Neuronal stem cell (in vitro differentiated cells): ENCODE measurements around the gene OAS3.
A peak's percentile ranks its signal among the peaks of the same experiment; 100 is the strongest.

Source experiments
- DNase-seq: peaks from one replicate; pipeline ENCODE4 v3.0.0-alpha.2; 2013; ENCODE audit warnings: low spot score
- H2AFZ ChIP-seq: one replicate; pipeline ENCODE4 v1.6.1; 2013; ENCODE audit warnings: mild to moderate bottlenecking, low read length, inconsistent platforms
- H2AK5ac ChIP-seq: 2 replicates; pipeline ENCODE4 v1.6.1; 2013; ENCODE audit warnings: low read depth, mild to moderate bottlenecking, inconsistent platforms, low read length, moderate library complexity, mixed read lengths
- H2BK120ac ChIP-seq: 2 replicates; pipeline ENCODE4 v1.6.1; 2013; ENCODE audit warnings: low read depth, mild to moderate bottlenecking, inconsistent platforms, low read length, moderate library complexity, mixed read lengths
- H2BK12ac ChIP-seq: one replicate; pipeline ENCODE4 v1.6.1; 2013; ENCODE audit warnings: low read length, inconsistent platforms
- H2BK15ac ChIP-seq: 2 replicates; pipeline ENCODE4 v1.6.1; 2013; ENCODE audit warnings: mild to moderate bottlenecking, low read length, inconsistent platforms, mixed read lengths
- H2BK5ac ChIP-seq: one replicate; pipeline ENCODE4 v1.6.1; 2013; ENCODE audit warnings: inconsistent platforms, mild to moderate bottlenecking, low read length, moderate library complexity
- H3K14ac ChIP-seq: one replicate; pipeline ENCODE4 v1.6.1; 2013; ENCODE audit warnings: low read length, inconsistent platforms
- H3K18ac ChIP-seq: 2 replicates; pipeline ENCODE4 v1.6.1; 2013; ENCODE audit warnings: low read length, inconsistent platforms
- H3K23ac ChIP-seq: 2 replicates; pipeline ENCODE4 v1.6.1; 2013; ENCODE audit warnings: low read depth, mild to moderate bottlenecking, mixed read lengths, low read length, inconsistent platforms; ENCODE audit not compliant: poor library complexity
- H3K27ac ChIP-seq: replicated peaks from 3 replicates; pipeline ENCODE4 v1.5.1; 2013; ENCODE audit warnings: low read length, inconsistent platforms
- H3K27me3 ChIP-seq, 3 experiments: 2 replicates each; pipeline ENCODE4 v1.6.1; 2013; ENCODE audit warnings: low read length in 3 of 3, mild to moderate bottlenecking in 2 of 3, inconsistent platforms in 1 of 3, low read depth in 1 of 3, mixed read lengths in 1 of 3, moderate library complexity in 1 of 3; ENCODE audit not compliant: control insufficient read depth in 3 of 3, insufficient read depth in 3 of 3
- H3K36me3 ChIP-seq, 2 donors: replicated peaks in 1 of 2; 2 replicates each; pipeline ENCODE4 v1.6.1; 2013; ENCODE audit warnings: low read length in 2 of 2; ENCODE audit not compliant: control insufficient read depth in 2 of 2, insufficient read depth in 2 of 2
- H3K4ac ChIP-seq: 2 replicates; pipeline ENCODE4 v1.6.1; 2013; ENCODE audit warnings: inconsistent platforms, mild to moderate bottlenecking, low read length, moderate library complexity
- H3K4me1 ChIP-seq, 2 donors: 1 replicate in 1 of 2; 2 replicates in 1 of 2; pipeline ENCODE4 v1.6.1; 2013; ENCODE audit warnings: low read length in 2 of 2, low read depth in 1 of 2; ENCODE audit not compliant: control insufficient read depth in 2 of 2, insufficient read depth in 1 of 2
- H3K4me2 ChIP-seq: one replicate; pipeline ENCODE4 v1.6.1; 2013; ENCODE audit warnings: mild to moderate bottlenecking, low read length, inconsistent platforms; ENCODE audit not compliant: insufficient read depth, poor library complexity, severe bottlenecking
- H3K4me3 ChIP-seq, 2 donors: 2 replicates each; pipeline ENCODE4 v1.5.1; 2013; ENCODE audit warnings: low read length in 2 of 2, mild to moderate bottlenecking in 2 of 2, inconsistent platforms in 1 of 2, moderate library complexity in 1 of 2
- H3K79me1 ChIP-seq: one replicate; pipeline ENCODE4 v1.6.1; 2013; ENCODE audit warnings: low read depth, mild to moderate bottlenecking, inconsistent platforms, low read length, moderate library complexity
- H3K9ac ChIP-seq: one replicate; pipeline ENCODE4 v1.6.1; 2013; ENCODE audit warnings: mild to moderate bottlenecking, low read depth, low read length, inconsistent platforms; ENCODE audit not compliant: poor library complexity
- H3K9me3 ChIP-seq, 2 donors: replicated peaks in 1 of 2; 2 replicates each; pipeline versions ENCODE3 to v1.6.1; 2013; ENCODE audit warnings: low read length in 2 of 2, mild to moderate bottlenecking in 2 of 2, inconsistent platforms in 1 of 2, low read depth in 1 of 2, mixed read lengths in 1 of 2, moderate library complexity in 1 of 2; ENCODE audit not compliant: control insufficient read depth in 2 of 2, insufficient read depth in 1 of 2
- H4K8ac ChIP-seq: one replicate; pipeline ENCODE4 v1.6.1; 2013; ENCODE audit warnings: low read depth, mild to moderate bottlenecking, inconsistent platforms, low read length, moderate library complexity
- H4K91ac ChIP-seq: one replicate; pipeline ENCODE4 v1.6.1; 2013; ENCODE audit warnings: low read length, low read depth, mild to moderate bottlenecking, inconsistent platforms; ENCODE audit not compliant: poor library complexity
- WGBS, 2 donors: extraction: QIAGEN DNeasy Blood & Tissue Kit; methylation state at CpG; one replicate each; pipeline ENCODE4 v1.1.7; 2013; ENCODE audit warnings: missing lambda C conversion rate in 2 of 2, mixed read lengths in 1 of 2; ENCODE audit not compliant: insufficient read length in 2 of 2, insufficient replicate concordance in 1 of 2; ENCODE audit errors: extremely low coverage in 2 of 2; 5-methylcytosine and 5-hydroxymethylcytosine counted together

Gene OAS3

DNA sequence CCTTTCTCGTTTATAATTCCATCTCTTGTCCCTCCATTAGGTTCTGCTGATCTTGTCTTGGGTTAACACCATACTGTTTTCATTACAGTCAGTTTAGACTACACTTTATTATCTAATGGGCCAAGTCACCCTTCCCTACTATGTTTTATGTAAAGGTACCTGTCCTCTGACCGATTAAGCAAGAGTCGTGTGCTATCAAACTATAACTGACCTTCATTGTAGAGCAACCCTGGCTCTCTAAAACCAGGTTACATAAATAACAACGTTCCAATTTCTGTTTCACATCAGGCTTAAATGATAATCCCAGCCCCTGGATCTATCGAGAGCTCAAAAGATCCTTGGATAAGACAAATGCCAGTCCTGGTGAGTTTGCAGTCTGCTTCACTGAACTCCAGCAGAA lies 56.7 kb downstream of the OAS3 start:
- WGBS, 2 donors: no CpG with 5 or more reads among the region's 5 CpGs
- no peak overlapping the region for H3K4me2 ChIP-seq
- H2BK120ac ChIP-seq: no peak overlapping the region
- no peak overlapping the region for H2BK12ac ChIP-seq
- DNase-seq: no peak
- H3K23ac ChIP-seq: no peak overlapping the region
- H3K27ac ChIP-seq: no peak overlapping the region
- no peak overlapping the region for H3K4me3 ChIP-seq
- no peak overlapping the region for H3K18ac ChIP-seq
- H3K27me3 ChIP-seq: peaks cover 0 to 3% (median 0%) of the 10 kb centered on the region in 3 experiments
- H2AK5ac ChIP-seq: no peak overlapping the region
- H2AFZ ChIP-seq: no peak overlapping the region
- no peak overlapping the region for H3K14ac ChIP-seq
- H3K9me3 ChIP-seq: peaks cover 0 to 7% of the 10 kb centered on the region in 2 donors
- no peak overlapping the region for H4K8ac ChIP-seq
- no peak overlapping the region for H2BK5ac ChIP-seq
- H3K79me1 ChIP-seq: peaks cover 3% of the 10 kb centered on the region
- no peaks in the 10 kb centered on the region for H3K4me1 ChIP-seq
- H3K36me3 ChIP-seq: no peaks in the 10 kb centered on the region
- H3K4ac ChIP-seq: no peak overlapping the region
- no peak overlapping the region for H2BK15ac ChIP-seq
- no peak overlapping the region for H3K9ac ChIP-seq
- no peak overlapping the region for H4K91ac ChIP-seq

DNA sequence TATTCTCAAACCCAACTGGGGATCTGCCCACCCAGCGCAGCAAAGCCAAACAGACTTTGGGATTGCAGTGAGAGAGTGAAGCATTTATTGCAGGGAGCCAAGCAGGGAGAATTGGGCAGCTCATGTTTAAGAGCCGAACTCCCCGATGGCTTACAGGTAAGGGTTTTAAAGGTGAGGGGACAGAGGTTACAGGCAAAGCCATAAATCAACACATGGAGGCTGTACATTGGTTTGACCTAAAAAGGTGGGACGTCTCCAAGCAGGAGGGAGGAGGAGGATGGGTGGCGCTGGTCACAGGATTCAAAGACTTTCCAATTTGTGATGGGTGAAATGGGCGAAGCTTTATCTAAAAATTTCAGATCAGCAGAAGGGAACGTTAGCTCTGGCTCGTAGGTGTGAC lies 58.2 kb downstream of the OAS3 start:
- Histone ChIP-seq H2BK5ac (no peak overlapping the region), H3K4me2 (no peak overlapping the region), H3K9me3 (peaks cover 0 to 11% of the 10 kb centered on the region in 2 donors), H4K91ac (no peak overlapping the region), H3K27me3 (peaks cover 0 to 3% (median 2%) of the 10 kb centered on the region in 3 experiments), H3K4me3 (no peak overlapping the region), H3K23ac (no peak overlapping the region), H4K8ac (no peak overlapping the region), H2AK5ac (no peak overlapping the region), H3K27ac (no peak overlapping the region), H3K14ac (no peak overlapping the region), H2AFZ (no peak overlapping the region), H3K4ac (no peak overlapping the region), H2BK120ac (no peak overlapping the region), H3K4me1 (peaks cover 0 to 2% of the 10 kb centered on the region in 2 donors), H3K18ac (no peak overlapping the region), H3K36me3 (peaks cover 0 to 2% of the 10 kb centered on the region in 2 donors), H3K9ac (no peak overlapping the region), H2BK12ac (no peak overlapping the region), H3K79me1 (peaks cover 3% of the 10 kb centered on the region), H2BK15ac (no peak overlapping the region)
- no CpG with 5 or more reads among the region's 8 CpGs for WGBS, 2 donors
- DNase-seq: no peak

DNA sequence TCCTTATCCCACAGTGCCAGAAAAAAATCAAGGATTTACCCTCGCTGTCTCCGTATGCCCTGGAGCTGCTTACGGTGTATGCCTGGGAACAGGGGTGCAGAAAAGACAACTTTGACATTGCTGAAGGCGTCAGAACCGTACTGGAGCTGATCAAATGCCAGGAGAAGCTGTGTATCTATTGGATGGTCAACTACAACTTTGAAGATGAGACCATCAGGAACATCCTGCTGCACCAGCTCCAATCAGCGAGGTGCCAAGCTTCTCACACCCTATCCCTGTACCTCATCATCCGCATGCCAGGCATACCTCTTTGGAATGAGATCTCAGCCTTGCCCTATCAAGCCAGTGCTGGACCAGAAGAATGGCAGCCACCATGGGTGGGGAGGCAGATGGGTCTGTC lies 59.2 kb downstream of the OAS3 start:
- Histone ChIP-seq H3K9ac (no peak overlapping the region), H3K18ac (no peak overlapping the region), H3K27me3 (peaks cover 0 to 3% (median 2%) of the 10 kb centered on the region in 3 experiments), H3K4me1 (peaks cover 0 to 2% of the 10 kb centered on the region in 2 donors), H2AFZ (no peak overlapping the region), H3K4me2 (no peak overlapping the region), H3K9me3 (peaks cover 0 to 10% of the 10 kb centered on the region in 2 donors), H3K23ac (peak overlapping the region; percentile 10), H3K4me3 (no peak overlapping the region), H2AK5ac (no peak overlapping the region), H2BK15ac (no peak overlapping the region), H3K27ac (no peak overlapping the region), H2BK12ac (no peak overlapping the region), H2BK5ac (no peak overlapping the region), H4K91ac (no peak overlapping the region), H3K4ac (peak overlapping the region; percentile 15), H3K79me1 (peaks cover 3% of the 10 kb centered on the region), H3K14ac (no peak overlapping the region), H4K8ac (no peak overlapping the region), H3K36me3 (peaks cover 0 to 2% of the 10 kb centered on the region in 2 donors), H2BK120ac (no peak overlapping the region)
- DNase-seq: no peak
- WGBS, 2 donors: no CpG with 5 or more reads among the region's 7 CpGs

DNA sequence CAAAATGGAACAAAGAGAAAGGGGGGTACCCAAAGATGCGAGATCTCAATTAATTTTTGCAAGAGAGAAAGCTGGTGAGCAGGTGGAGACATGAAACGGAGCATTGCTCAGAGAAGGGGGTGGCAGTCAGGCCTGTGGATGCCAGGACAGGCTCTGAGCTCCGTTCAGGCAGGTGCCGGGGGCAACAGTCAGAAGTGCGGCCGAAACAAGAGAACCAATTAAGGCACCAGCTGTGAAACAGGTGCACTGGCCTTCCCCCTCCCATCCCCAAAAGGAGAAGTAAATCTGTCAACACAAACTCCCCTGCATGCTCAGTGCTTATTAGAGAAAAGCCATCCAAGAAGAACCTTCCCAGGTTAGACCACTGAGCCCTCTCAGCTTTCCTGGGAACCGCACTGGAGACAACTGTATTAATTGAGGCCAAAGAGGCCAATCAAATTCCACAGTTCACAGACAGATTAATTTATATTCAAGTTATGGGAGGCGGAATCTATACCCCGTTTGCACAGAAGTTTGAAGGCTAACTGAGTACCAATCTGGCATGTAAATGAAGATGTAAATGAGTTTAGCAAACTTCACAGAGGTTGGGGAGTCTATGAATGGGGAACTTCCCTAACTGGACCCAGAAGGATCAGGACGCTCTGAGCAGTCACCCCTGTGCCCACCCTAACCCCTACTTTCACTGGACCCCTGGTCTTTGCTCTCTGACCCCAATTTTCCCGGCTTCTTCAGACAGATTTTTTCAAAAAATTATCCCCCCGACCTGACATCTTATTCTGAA lies 60.9 kb downstream of the OAS3 start:
- no peak overlapping the region for H3K4ac ChIP-seq
- H4K8ac ChIP-seq: no peak overlapping the region
- H4K91ac ChIP-seq: no peak overlapping the region
- H2BK5ac ChIP-seq: no peak overlapping the region
- peaks cover 0 to 2% of the 10 kb centered on the region in 2 donors for H3K4me1 ChIP-seq
- H3K4me2 ChIP-seq: no peak overlapping the region
- no CpG with 5 or more reads among the region's 12 CpGs for WGBS, 2 donors
- H3K4me3 ChIP-seq: no peak overlapping the region
- DNase-seq: no peak
- peaks cover 0 to 2% of the 10 kb centered on the region in 2 donors for H3K36me3 ChIP-seq
- no peak overlapping the region for H3K23ac ChIP-seq
- peaks cover 0 to 9% (median 2%) of the 10 kb centered on the region in 3 experiments for H3K27me3 ChIP-seq
- no peak overlapping the region for H2AFZ ChIP-seq
- H3K79me1 ChIP-seq: peaks cover 3% of the 10 kb centered on the region
- H2BK15ac ChIP-seq: no peak overlapping the region
- no peak overlapping the region for H3K14ac ChIP-seq
- H2AK5ac ChIP-seq: no peak overlapping the region
- no peak overlapping the region for H3K18ac ChIP-seq
- H2BK12ac ChIP-seq: no peak overlapping the region
- H2BK120ac ChIP-seq: no peak overlapping the region
- no peak overlapping the region for H3K27ac ChIP-seq
- no peak overlapping the region for H3K9ac ChIP-seq
- peaks cover 0 to 7% of the 10 kb centered on the region in 2 donors for H3K9me3 ChIP-seq
